C4-2B (cell line): ENCODE data around the gene PTPRM.

Experiments
- ZFX ChIP-seq: fragments of 450-650 bp; IDR thresholded peaks from 2 replicates; pipeline ENCODE4 v1.6.1; 2017
- TF ChIP-seq, protein P1 (sequence below): fragments of 450-650 bp; conservative IDR thresholded peaks from 2 replicates; pipeline ENCODE4 v1.5.1; 2017; ENCODE audit warnings: mild to moderate bottlenecking

DNA sequence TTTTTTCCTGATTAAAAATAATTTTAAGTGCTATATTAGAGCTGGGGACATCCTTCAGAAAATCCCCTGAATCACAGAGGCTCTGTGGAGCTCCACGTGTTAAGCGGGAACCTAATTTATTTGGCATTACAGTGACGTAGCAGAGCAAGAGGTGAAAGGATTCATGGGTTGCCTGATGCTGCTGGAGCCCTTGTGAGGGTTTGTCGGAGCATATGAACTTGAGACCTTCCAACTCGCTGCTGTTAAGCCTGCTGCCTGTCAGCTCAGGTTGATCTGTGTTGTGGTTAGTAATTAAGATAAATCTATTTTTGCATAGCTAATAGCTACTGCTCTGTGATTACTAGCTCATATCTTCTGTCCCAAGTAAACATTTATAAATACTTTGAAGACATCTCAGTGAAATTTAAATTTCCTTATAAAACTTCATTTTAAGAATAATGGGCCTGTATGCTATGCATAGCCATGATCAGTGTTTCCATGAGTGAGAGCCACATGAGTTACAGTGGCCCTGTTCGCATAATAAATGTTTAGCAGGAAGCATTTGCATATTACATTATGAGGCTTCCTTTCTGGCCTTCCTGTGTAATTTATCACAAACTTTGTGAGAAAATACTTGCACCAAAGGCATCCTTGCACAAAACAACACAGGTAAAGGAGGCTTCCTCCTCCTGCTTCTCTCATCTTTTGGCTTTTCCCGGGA is 438.9 kb downstream of the PTPRM start:
- TF ChIP-seq, protein P1, sequence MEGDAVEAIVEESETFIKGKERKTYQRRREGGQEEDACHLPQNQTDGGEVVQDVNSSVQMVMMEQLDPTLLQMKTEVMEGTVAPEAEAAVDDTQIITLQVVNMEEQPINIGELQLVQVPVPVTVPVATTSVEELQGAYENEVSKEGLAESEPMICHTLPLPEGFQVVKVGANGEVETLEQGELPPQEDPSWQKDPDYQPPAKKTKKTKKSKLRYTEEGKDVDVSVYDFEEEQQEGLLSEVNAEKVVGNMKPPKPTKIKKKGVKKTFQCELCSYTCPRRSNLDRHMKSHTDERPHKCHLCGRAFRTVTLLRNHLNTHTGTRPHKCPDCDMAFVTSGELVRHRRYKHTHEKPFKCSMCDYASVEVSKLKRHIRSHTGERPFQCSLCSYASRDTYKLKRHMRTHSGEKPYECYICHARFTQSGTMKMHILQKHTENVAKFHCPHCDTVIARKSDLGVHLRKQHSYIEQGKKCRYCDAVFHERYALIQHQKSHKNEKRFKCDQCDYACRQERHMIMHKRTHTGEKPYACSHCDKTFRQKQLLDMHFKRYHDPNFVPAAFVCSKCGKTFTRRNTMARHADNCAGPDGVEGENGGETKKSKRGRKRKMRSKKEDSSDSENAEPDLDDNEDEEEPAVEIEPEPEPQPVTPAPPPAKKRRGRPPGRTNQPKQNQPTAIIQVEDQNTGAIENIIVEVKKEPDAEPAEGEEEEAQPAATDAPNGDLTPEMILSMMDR: no peak
- TF ChIP-seq ZFX: no peak
